ENCODE data around the gene NOS3. TPM values are rescaled to one million over a fixed set of nuclear protein-coding genes. Genes with fewer than 3 reads are reported as not detected.

Gene NOS3
- total and polyA plus RNA-seq, 2 donors (not counting 3 experiments of a cell fraction or from before 2014, with no cell fraction given), result 82.8 to 95.1 TPM

- BruUV-seq (replicated peaks), result no TSS peak
- Histone ChIP-seq H3K9ac (replicated peaks; ENCODE audit: extremely low read depth, insufficient read depth, low read length) (no peak overlapping the region), H3K27me3 (ENCODE audit: control insufficient read depth in 2 of 2, insufficient read depth in 2 of 2, low read length in 2 of 2) (peaks cover 18 to 22% of the 10 kb centered on the region in 2 experiments), H3K79me2 (ENCODE audit: control insufficient read depth, insufficient read depth, low read length) (no peaks in the 10 kb centered on the region), H3K36me3 (ENCODE audit: control insufficient read depth in 2 of 2, extremely low read depth in 1 of 2, insufficient read depth in 2 of 2, low read length in 2 of 2) (no peaks in the 10 kb centered on the region), H4K20me1 (replicated peaks; ENCODE audit: control insufficient read depth, extremely low read depth, insufficient read depth, low read length) (no peaks in the 10 kb centered on the region), H3K9me3 (replicated peaks; ENCODE audit: control insufficient read depth, insufficient read depth, low read length) (no peaks in the 10 kb centered on the region), H3K9me1 (replicated peaks; ENCODE audit: control insufficient read depth, extremely low read depth, insufficient read depth, low read length) (no peaks in the 10 kb centered on the region), H2AFZ (ENCODE audit: low read depth, low read length) (no peak overlapping the region), H3K4me1 (ENCODE audit: control insufficient read depth, extremely low read depth, insufficient read depth, low read length) (no peaks in the 10 kb centered on the region), H3K4me2 (ENCODE audit: insufficient read depth, low read length) (no peak overlapping the region), H3K27ac (ENCODE audit: insufficient read depth, low read depth, low read length) (no peak overlapping the region), H3K4me3 (replicated peaks in 1 of 3; ENCODE audit: insufficient read depth in 1 of 3, low read depth in 1 of 3, low read length in 3 of 3) (no peak overlapping the region)
- TF ChIP-seq MAX (IDR thresholded peaks at IDR 0.05; ENCODE audit: insufficient read depth, insufficient read length), result no peak
- TF ChIP-seq POLR2AphosphoS5 (IDR thresholded peaks at IDR 0.05; ENCODE audit: insufficient read depth, low read depth, low read length), result no peak
- no peak for TF ChIP-seq EZH2 (IDR thresholded peaks at IDR 0.05; ENCODE audit: borderline replicate concordance, low read depth, low read length, severe bottlenecking)
- TF ChIP-seq GATA2 (IDR thresholded peaks at IDR 0.05; ENCODE audit: insufficient read depth, insufficient read length, low read depth, low read length), result no peak
- TF ChIP-seq JUN (IDR thresholded peaks at IDR 0.05; ENCODE audit: borderline replicate concordance, insufficient read depth, insufficient read length, low read depth), result no peak
- dilution Hi-C loops (cut with MboI; ENCODE audit: extremely low pct_ligation_motif_present, low sequenced_read_pairs) (no loop called here), intact Hi-C loops (cut with micrococcal nuclease) (no loop called here)
- DNase-seq (ENCODE audit: low read depth, low spot score) (no peak), FAIRE-seq (peak; percentile 18)
- ChIA-PET CTCF (interaction anchor here (0.6 to 5.5 kb wide), 9 partner anchors 9 to 213 kb away, joined by 3 to 97 read pairs (median 4); no protein-coding TSS in a partner anchor), POLR2A (no interaction called here)
Observed at GRCh38 chr7:150959739-150960734, 30.8 kb upstream of the NOS3 start.
